ENCODE results near the gene TES.

DNA sequence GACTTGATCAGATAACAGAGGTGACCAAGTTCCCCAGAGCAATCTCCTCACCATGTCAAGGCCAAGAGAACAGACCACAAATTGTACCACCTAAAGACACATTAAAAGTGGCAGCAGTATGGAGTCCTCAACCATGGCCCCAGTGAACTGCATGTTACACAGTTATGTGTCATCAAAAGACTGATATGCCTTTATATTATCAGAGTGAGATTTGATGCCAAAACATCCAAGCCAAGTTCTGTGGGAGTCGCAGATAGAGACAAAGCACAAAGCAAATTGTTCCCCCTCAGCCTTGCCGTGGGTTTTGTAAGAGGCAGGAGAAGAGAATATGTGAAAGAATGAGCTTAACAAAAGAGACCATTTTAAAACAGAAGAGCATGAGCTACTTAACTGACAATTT, 39.2 kb upstream of the TES start:
- TF ChIP-seq CTCF (IDR thresholded peaks at IDR 0.05; ENCODE audit: low read depth, low read length) (no peak), EZH2phosphoT487 (IDR thresholded peaks at IDR 0.05; ENCODE audit: low read depth) (no peak)
